SU-DHL-6 (cell line): ENCODE data around the gene LTB.

ENCODE experiments used
- H2AFZ ChIP-seq: fragments of 200-600 bp; sonication (generic); 2 replicates; pipeline ENCODE4 v1.6.1; 2014; ENCODE audit warnings: low read depth, mild to moderate bottlenecking, moderate library complexity, mixed read lengths, antibody characterized with exemption, low read length; ENCODE audit not compliant: severe bottlenecking
- H3F3A ChIP-seq: fragments of 200-600 bp; shearing (Covaris generic); 2 replicates; pipeline ENCODE4 v1.6.0; 2016; ENCODE audit warnings: antibody characterized with exemption, mild to moderate bottlenecking; ENCODE audit not compliant: insufficient read depth
- H3K27ac ChIP-seq: fragments of 200-600 bp; sonication (generic); 2 replicates; pipeline ENCODE4 v1.5.1; 2016; ENCODE audit warnings: low read depth, mild to moderate bottlenecking, low read length, moderate library complexity, mixed read lengths
- H3K27me3 ChIP-seq: fragments of 200-600 bp; sonication (generic), shearing (Covaris generic); 2 replicates; pipeline ENCODE4 v1.6.0; 2014; ENCODE audit warnings: mild to moderate bottlenecking, low read length
- H3K36me3 ChIP-seq: fragments of 200-600 bp; sonication (generic); 2 replicates; pipeline ENCODE4 v1.6.1; 2014; ENCODE audit warnings: mild to moderate bottlenecking, low read length, mixed read lengths
- H3K4me2 ChIP-seq: fragments of 300-600, 200-600 bp; shearing (Covaris generic), sonication (generic); 2 replicates; pipeline ENCODE4 v1.6.0; 2014; ENCODE audit warnings: low read length, low read depth, mild to moderate bottlenecking; ENCODE audit not compliant: poor library complexity, severe bottlenecking
- H3K4me3 ChIP-seq: fragments of 200-600 bp; sonication (generic); 2 replicates; pipeline ENCODE4 v1.5.1; 2014; ENCODE audit warnings: antibody characterized with exemption, low read length, mild to moderate bottlenecking, mixed read lengths; ENCODE audit not compliant: insufficient read depth, poor library complexity, severe bottlenecking
- H3K79me2 ChIP-seq: fragments of 200-600 bp; sonication (generic); 2 replicates; pipeline ENCODE4 v1.6.1; 2014; ENCODE audit warnings: mild to moderate bottlenecking, low read length, moderate library complexity; ENCODE audit not compliant: insufficient read depth
- H3K9ac ChIP-seq: fragments of 200-600 bp; sonication (generic); 2 replicates; pipeline ENCODE4 v1.7.0; 2014; ENCODE audit warnings: mild to moderate bottlenecking, low read length
- H3K9me2 ChIP-seq: fragments of 200-600 bp; sonication (generic); replicated peaks from 2 replicates; pipeline ENCODE4 v1.6.1; 2014; ENCODE audit warnings: low read length; ENCODE audit not compliant: insufficient read depth
- H3K9me3 ChIP-seq: fragments of 200-600 bp; sonication (generic); 2 replicates; pipeline ENCODE4 v1.6.1; 2014; ENCODE audit warnings: low read length, mixed read lengths; ENCODE audit not compliant: insufficient read depth
- H4K20me1 ChIP-seq: fragments of 200-600 bp; sonication (generic); 2 replicates; pipeline ENCODE4 v1.6.1; 2014; ENCODE audit warnings: low read depth, mild to moderate bottlenecking, antibody characterized with exemption, low read length, moderate library complexity, mixed read lengths
- CTCF ChIP-seq: fragments of 200-600 bp; sonication (generic); IDR thresholded peaks from one replicate; pipeline ENCODE4 v1.5.1; 2017; ENCODE audit warnings: antibody characterized with exemption, mild to moderate bottlenecking, low read length, moderate library complexity; ENCODE audit not compliant: insufficient read depth, poor library complexity, severe bottlenecking
- EZH2phosphoT487 ChIP-seq: fragments of 200-600 bp; sonication (generic), shearing (Covaris generic); conservative IDR thresholded peaks from 2 replicates; pipeline ENCODE4 v1.6.1; 2018; ENCODE audit warnings: mild to moderate bottlenecking, antibody characterized with exemption, low read length, moderate library complexity, mixed read lengths

LTB gene

GRCh38 chr6:31585491-31585890 is 3.3 kb upstream of the LTB start:
- Histone ChIP-seq H3K9me2 (no peaks in the 10 kb centered on the region), H3K4me3 (no peak overlapping the region), H3K4me2 (peak overlapping the region; percentile 27), H3K27ac (peak overlapping the region; percentile 63), H3K36me3 (no peaks in the 10 kb centered on the region; the same call in 1 of the 2 replicates), H3K9me3 (no peaks in the 10 kb centered on the region), H3K9ac (peak overlapping the region; percentile 31), H3K27me3 (no peaks in the 10 kb centered on the region), H2AFZ (peak overlapping the region; percentile 1), H4K20me1 (no peaks in the 10 kb centered on the region), H3F3A (peaks cover 54% of the 10 kb centered on the region), H3K79me2 (peaks cover 14% of the 10 kb centered on the region)
- TF ChIP-seq EZH2phosphoT487 (no peak), CTCF (peak; percentile 94)

GRCh38 chr6:31581434-31582229 is 592 bp downstream of the LTB start:
- H3K9me2 ChIP-seq = no peaks in the 10 kb centered on the region
- H4K20me1 ChIP-seq = no peaks in the 10 kb centered on the region
- H3F3A ChIP-seq = peaks cover 85% of the 10 kb centered on the region
- peak overlapping the region; percentile 86 for H3K4me2 ChIP-seq
- no peaks in the 10 kb centered on the region for H3K27me3 ChIP-seq
- peaks cover 25% of the 10 kb centered on the region for H3K79me2 ChIP-seq
- H3K27ac ChIP-seq = peak overlapping the region; percentile 92
- no peaks in the 10 kb centered on the region for H3K9me3 ChIP-seq
- H3K36me3 ChIP-seq = peaks cover under 1% of the 10 kb centered on the region; the same call in 1 of the 2 replicates
- TF ChIP-seq CTCF (no peak), EZH2phosphoT487 (no peak)
- H2AFZ ChIP-seq = no peak overlapping the region
- peak overlapping the region; percentile 86 for H3K4me3 ChIP-seq
- peak overlapping the region; percentile 87 for H3K9ac ChIP-seq

DNA sequence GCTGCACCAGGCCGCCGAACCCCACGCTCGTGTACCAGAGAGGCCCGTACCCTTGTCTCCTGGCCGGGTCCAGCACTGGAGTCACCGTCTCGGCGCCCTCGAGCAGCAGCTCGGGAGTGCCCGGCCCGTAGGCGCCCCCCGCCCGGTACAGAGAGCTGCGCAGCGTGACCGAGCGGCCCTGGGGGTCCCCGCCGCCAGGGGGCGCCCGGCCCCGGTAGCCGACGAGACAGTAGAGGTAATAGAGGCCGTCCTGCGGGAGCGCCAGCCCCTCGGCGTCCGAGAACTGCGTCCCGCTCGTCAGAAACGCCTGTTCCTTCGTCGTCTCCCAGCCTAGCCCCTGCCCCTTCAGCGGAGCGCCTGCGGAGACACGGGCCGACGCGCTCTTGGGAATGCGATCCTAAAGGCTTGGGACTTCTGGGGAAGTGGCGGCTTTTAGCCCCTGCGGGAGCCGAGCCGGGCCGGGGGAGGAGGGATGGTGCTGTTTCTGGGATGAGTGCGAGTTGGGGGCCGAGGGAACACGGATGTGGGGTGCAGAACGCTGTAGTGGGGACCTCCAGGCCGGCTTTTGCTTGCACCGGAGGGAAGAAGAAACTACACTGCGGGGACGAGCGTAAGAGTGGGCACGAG is 1.3 kb downstream of the LTB start:
- H3K9me2 ChIP-seq = no peaks in the 10 kb centered on the region
- peaks cover 89% of the 10 kb centered on the region for H3F3A ChIP-seq
- H3K4me3 ChIP-seq = peak overlapping the region; percentile 86
- H3K4me2 ChIP-seq = peak overlapping the region; percentile 86
- H3K27me3 ChIP-seq = no peaks in the 10 kb centered on the region
- H3K27ac ChIP-seq = peak overlapping the region; percentile 92
- TF ChIP-seq EZH2phosphoT487 = no peak
- TF ChIP-seq CTCF = peak; percentile 100
- no peaks in the 10 kb centered on the region for H4K20me1 ChIP-seq
- H3K9ac ChIP-seq = peak overlapping the region; percentile 87
- H3K36me3 ChIP-seq = peaks cover 3% of the 10 kb centered on the region; the same call in 1 of the 2 replicates
- H2AFZ ChIP-seq = peak overlapping the region; percentile 15
- H3K79me2 ChIP-seq = peaks cover 32% of the 10 kb centered on the region
- no peaks in the 10 kb centered on the region for H3K9me3 ChIP-seq
